GM12878 (cell line): ENCODE data around the gene SLF2. TPM values are rescaled to one million over a fixed set of nuclear protein-coding genes. Genes with fewer than 3 reads are reported as not detected.

Source experiments
- ATAC-seq: fragments of 200-7000 bp; cut with Tn5 transposase; 3 replicates; pipeline ENCODE4 v1.9.1; 2020; ENCODE audit warnings: mild to moderate bottlenecking, moderate library complexity
- BruUV-seq: library from RNA; stranded (reverse); fragments of 400-500 nt; replicated peaks from 2 replicates; lab custom pipeline; 2021; lab: Mats Ljungman, UMichigan
- CTCF ChIA-PET: fragments of 300-600 bp; sonication (Branson Sonifier 250); formaldehyde crosslinking; extraction: SDS; loops from one replicate; lab custom pipeline; 2021; ENCODE audit warnings: inconsistent platforms; lab: Yijun Ruan, JAX
- POLR2A ChIA-PET: fragments of 350-600 bp; formaldehyde crosslinking; extraction: SDS; loops from one replicate; lab custom pipeline; 2021; ENCODE audit warnings: inconsistent platforms; lab: Charles Lee
- RAD21 ChIA-PET: fragments of 300-600 bp; sonication (Branson Sonifier 250); formaldehyde crosslinking; loops from one replicate; lab custom pipeline; 2023; ENCODE audit warnings: antibody characterized with exemption; ENCODE audit not compliant: unreplicated experiment; lab: Charles Lee
- SMC1A ChIA-PET: fragments of 300-600 bp; sonication (Branson Sonifier 250); formaldehyde crosslinking; loops from one replicate; lab custom pipeline; 2023; ENCODE audit not compliant: unreplicated experiment, uncharacterized antibody; lab: Charles Lee
- DNase-seq: peaks from one replicate; pipeline ENCODE4 v3.0.0-alpha.2; 2011; ENCODE audit warnings: low read depth, low spot score
- FAIRE-seq: peaks from 3 replicates; lab custom pipeline; 2011; peaks lifted over from hg19 to GRCh38; lab: Jason Lieb, UNC
- H2AFZ ChIP-seq: 2 replicates; pipeline ENCODE4 v1.6.0; 2011; ENCODE audit warnings: low read depth, low read length, control low read depth; ENCODE audit not compliant: control insufficient read depth
- H3K27ac ChIP-seq: 2 replicates; pipeline ENCODE4 v1.5.1; 2011; ENCODE audit warnings: control low read depth; ENCODE audit not compliant: control insufficient read depth, insufficient read depth
- H3K27me3 ChIP-seq, 2 experiments: replicated peaks in 1 of 2; 2 replicates each; pipeline versions ENCODE4 v1.6.0 to v1.6.1; 2011; ENCODE audit warnings: low read length in 1 of 2; ENCODE audit not compliant: control insufficient read depth in 2 of 2, insufficient read depth in 2 of 2
- H3K36me3 ChIP-seq, 2 experiments: 2 replicates each; pipeline ENCODE4 v1.5.1; 2011; ENCODE audit warnings: low read length in 1 of 2; ENCODE audit not compliant: control insufficient read depth in 2 of 2, insufficient read depth in 2 of 2
- H3K4me1 ChIP-seq: 2 replicates; pipeline ENCODE4 v1.6.1; 2011; ENCODE audit warnings: mild to moderate bottlenecking, low read length, moderate library complexity, mixed read lengths; ENCODE audit not compliant: control insufficient read depth, insufficient read depth
- H3K4me2 ChIP-seq: 2 replicates; pipeline ENCODE4 v1.6.0; 2011; ENCODE audit warnings: control low read depth; ENCODE audit not compliant: control insufficient read depth, insufficient read depth
- H3K4me3 ChIP-seq: fragments of 200-600 bp; sonication (generic); 2 replicates; pipeline ENCODE4 v1.5.1; 2016
- H3K79me2 ChIP-seq: 2 replicates; pipeline ENCODE4 v1.6.0; 2011; ENCODE audit warnings: low read length; ENCODE audit not compliant: control insufficient read depth, insufficient read depth
- H3K9ac ChIP-seq: 2 replicates; pipeline ENCODE4 v1.8.0; 2011; ENCODE audit warnings: low read length, control low read depth, mixed read lengths; ENCODE audit not compliant: control insufficient read depth, insufficient read depth
- H3K9me3 ChIP-seq: replicated peaks from 3 replicates; pipeline ENCODE4 v1.5.1; 2011; ENCODE audit warnings: mild to moderate bottlenecking, low read length; ENCODE audit not compliant: control insufficient read depth, insufficient read depth
- H4K20me1 ChIP-seq: 2 replicates; pipeline ENCODE4 v1.6.0; 2011; ENCODE audit not compliant: control insufficient read depth, insufficient read depth
- ATF2 ChIP-seq: IDR thresholded peaks from 2 replicates; pipeline ENCODE4 v1.6.1; 2012; ENCODE audit warnings: low read length, inconsistent platforms
- CHD4 ChIP-seq: fragments of 200-600 bp; sonication (generic); IDR thresholded peaks from 2 replicates; pipeline ENCODE4 v1.6.1; 2016; ENCODE audit warnings: mild to moderate bottlenecking
- E2F8 ChIP-seq: fragments of 450-650 bp; IDR thresholded peaks from 2 replicates; pipeline ENCODE4 v1.6.1; 2018; ENCODE audit warnings: mild to moderate bottlenecking, low read depth, moderate library complexity; ENCODE audit not compliant: partially characterized antibody
- EZH2 ChIP-seq: IDR thresholded peaks from 2 replicates; pipeline ENCODE4 v1.6.1; 2012; ENCODE audit warnings: low read depth, mild to moderate bottlenecking, control low read depth, inconsistent platforms, low read length, borderline replicate concordance; ENCODE audit not compliant: control insufficient read depth
- PAX5 ChIP-seq: IDR thresholded peaks from 2 replicates; pipeline ENCODE4 v1.6.1; 2011; ENCODE audit warnings: low read depth, low read length, borderline replicate concordance
- PBX3 ChIP-seq: IDR thresholded peaks from 2 replicates; pipeline ENCODE4 v1.6.1; 2011; ENCODE audit warnings: mild to moderate bottlenecking, low read depth, low read length, moderate library complexity; ENCODE audit not compliant: insufficient replicate concordance
- SUZ12 ChIP-seq: fragments of 200-600 bp; sonication (generic); IDR thresholded peaks from one replicate; pipeline ENCODE4 v1.6.1; 2018; ENCODE audit warnings: antibody characterized with exemption, mild to moderate bottlenecking; ENCODE audit not compliant: unreplicated experiment
- TARDBP ChIP-seq: IDR thresholded peaks from 2 replicates; pipeline ENCODE4 v1.6.1; 2016; ENCODE audit warnings: borderline replicate concordance
- WRNIP1 ChIP-seq: IDR thresholded peaks from 2 replicates; pipeline ENCODE4 v1.6.1; 2011; ENCODE audit warnings: low read depth, low read length, improper control_type of control experiment, borderline replicate concordance
- ZBTB40 ChIP-seq: fragments of 450-650 bp; IDR thresholded peaks from 2 replicates; pipeline ENCODE4 v1.6.1; 2016; ENCODE audit warnings: mild to moderate bottlenecking, moderate library complexity, borderline replicate concordance
- WGBS: methylation state at CpG from one replicate; pipeline ENCODE4 v1.1.6; 2016; ENCODE audit warnings: low lambda C conversion rate; ENCODE audit not compliant: insufficient replicate concordance, insufficient coverage; ENCODE audit errors: missing lambda C conversion rate; 5-methylcytosine and 5-hydroxymethylcytosine counted together
- in situ Hi-C: fragments of 300-500 bp; cut with MboI; formaldehyde crosslinking; loops from 9 replicates; pipeline ENCODE4 v1.14.3; 2018; ENCODE audit warnings: mixed read lengths
- intact Hi-C: fragments of 100-400 bp; cut with micrococcal nuclease; formaldehyde crosslinking; loops from one replicate; pipeline ENCODE4 v1.14.2; 2022; ENCODE audit not compliant: unreplicated experiment
- polyA plus RNA-seq, 11 experiments: library from polyadenylated mRNA; depleted of rRNA in 4 of 11; unstranded in 6 of 11; stranded (reverse) in 5 of 11; fragments of >200 nt; fragmentation: Nextera tagmentation in 4 of 11; fragmentation: Illumina TruSeq in 1 of 11; extraction: Ambion mirVana in 4 of 11; extraction: Trizol in 1 of 11; gene quantifications; 1 replicate in 1 of 11; 2 replicates in 10 of 11; pipeline versions ENCODE4 v1.2.1 to v1.2.3, GENCODE V29; 2011 to 2016; ENCODE audit warnings: inconsistent platforms in 2 of 11, missing spikeins in 2 of 11, low read depth in 1 of 11
- total RNA-seq, 4 experiments: library from RNA; depleted of rRNA in 3 of 4; stranded (reverse); fragments of >200 nt in 3 of 4; fragmentation: Illumina TruSeq in 1 of 4; extraction: Trizol in 1 of 4; gene quantifications; 2 replicates each; pipeline versions ENCODE4 v1.2.1 to v1.2.3, GENCODE V29; 2013 to 2021

Gene SLF2
- total and polyA plus RNA-seq, 10 of the 15 experiments (the other 5 are each of a cell fraction or from before 2014, with no cell fraction given): 3.0 to 25.2 (median 17.9) TPM

- ChIA-PET SMC1A (interaction anchor here (0.6 to 2.3 kb wide), 5 partner anchors 15 to 473 kb away, joined by 3 to 11 read pairs (median 4); no protein-coding TSS in a partner anchor), POLR2A (interaction anchor here (0.6 to 1.9 kb wide), 2 partner anchors 11 to 16 kb away, joined by 3 to 9 read pairs; partner anchors contain the start of gene SLF2), CTCF (interaction anchor here (1.7 kb wide), 1 partner anchor 101 kb away, joined by 4 read pairs; no protein-coding TSS in a partner anchor), RAD21 (interaction anchor here (0.7 to 1.5 kb wide), 2 partner anchors 16 to 157 kb away, joined by 3 to 4 read pairs; no protein-coding TSS in a partner anchor)
- no peak for FAIRE-seq
- Histone ChIP-seq H3K27me3 (peaks cover 0 to 1% of the 10 kb centered on the region in 2 experiments; a peak in 2 of 4 replicates), H3K9ac (no peak overlapping the region), H3K79me2 (no peaks in the 10 kb centered on the region), H2AFZ (no peak overlapping the region), H3K4me2 (no peak overlapping the region), H3K36me3 (no peaks in the 10 kb centered on the region), H3K4me1 (no peaks in the 10 kb centered on the region), H3K27ac (no peak overlapping the region), H3K9me3 (no peaks in the 10 kb centered on the region), H4K20me1 (no peaks in the 10 kb centered on the region), H3K4me3 (no peak overlapping the region)
- DNase-seq: no peak
- in situ Hi-C loops: no loop called here
- no TSS peak for BruUV-seq
- no peak for ATAC-seq
- intact Hi-C loops: no loop called here
- WGBS: 40% methylated on average over 7 of the region's 7 CpGs
- TF ChIP-seq ATF2 (no peak), SUZ12 (no peak), TARDBP (no peak), E2F8 (no peak), PAX5 (no peak), ZBTB40 (no peak), PBX3 (no peak), CHD4 (no peak), EZH2 (no peak), WRNIP1 (no peak)
These were observed 15.8 kb upstream of the SLF2 start for GRCh38 chr10:100896876-100897461.
